ENCODE data around the gene PKP2. TPM values are rescaled to one million over a fixed set of nuclear protein-coding genes. Genes with fewer than 3 reads are reported as not detected.

The PKP2 gene
- total RNA-seq, 3 donors from 2014 or later: 28.5 to 39.2 (median 32.5) TPM

DNA sequence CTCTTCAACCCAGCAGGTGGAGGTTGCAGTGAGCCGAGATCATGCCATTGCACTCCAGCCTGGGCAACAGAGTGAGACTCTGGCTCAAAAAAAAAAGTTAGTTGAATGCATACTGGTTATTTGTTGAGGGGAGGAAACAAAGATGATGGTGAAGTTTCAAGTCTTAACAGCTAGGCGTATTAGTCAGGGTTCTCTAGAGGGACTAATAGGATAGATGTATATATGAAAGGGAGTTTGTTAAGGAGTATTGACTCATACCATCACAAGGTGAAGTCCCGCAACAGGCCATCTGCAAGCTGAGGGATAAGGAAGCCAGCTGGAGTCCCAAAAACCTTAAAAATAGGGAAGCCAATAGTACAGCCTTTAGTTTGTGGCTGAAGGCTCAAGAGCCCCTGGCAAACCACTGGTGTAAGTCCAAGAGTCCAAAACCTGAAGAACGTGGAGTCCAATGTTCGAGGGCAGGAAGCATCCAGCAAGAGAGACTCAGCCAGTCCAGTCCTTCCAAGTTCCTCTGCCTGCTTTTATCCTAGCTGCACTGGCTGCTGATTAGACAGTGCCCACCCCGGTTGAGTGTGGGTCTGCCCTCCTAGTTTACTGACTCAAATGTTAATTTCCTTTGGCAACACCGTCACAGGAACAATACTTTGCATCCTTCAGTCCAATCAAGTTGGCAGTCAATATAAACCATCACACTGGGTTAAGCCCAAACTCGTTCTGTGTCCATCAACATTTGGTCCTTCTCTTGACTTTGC is 26.1 kb upstream of the PKP2 start:
- no peak for DNase-seq (ENCODE audit: low spot score in 2 of 2)
- no peak overlapping the region for H3K4me3 ChIP-seq
- H3K4me1 ChIP-seq: no peaks in the 10 kb centered on the region
- no peaks in the 10 kb centered on the region for H3K36me3 ChIP-seq
- TF ChIP-seq POLR2A (IDR thresholded peaks at IDR 0.05) (no peak), CTCF (IDR thresholded peaks at IDR 0.05) (no peak), POLR2AphosphoS5 (IDR thresholded peaks at IDR 0.05) (no peak)
- no peaks in the 10 kb centered on the region for H3K9me3 ChIP-seq
- intact Hi-C loops (cut with DNase I; ENCODE audit: low total_unique reads): no loop called here
- H3K27ac ChIP-seq: no peak overlapping the region
- no peaks in the 10 kb centered on the region for H3K27me3 ChIP-seq

DNA sequence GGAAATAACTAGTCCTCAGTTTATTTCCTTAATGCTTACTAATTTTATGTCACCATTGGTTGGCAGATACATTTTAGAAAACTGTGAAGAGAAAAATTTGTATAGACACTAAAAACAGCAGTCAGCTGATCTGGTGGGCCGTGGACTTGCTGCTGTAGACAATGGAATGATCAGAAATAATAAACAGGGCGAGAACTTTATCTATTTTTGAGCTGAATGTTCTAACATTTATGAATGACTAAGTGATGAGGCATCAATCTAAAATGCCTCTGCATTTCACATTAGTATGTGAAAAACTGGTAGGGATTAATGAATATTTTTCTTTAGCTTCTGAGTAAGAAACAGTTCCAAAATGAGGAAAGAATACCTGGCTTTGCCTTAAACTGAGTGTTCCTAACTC is 24.8 kb upstream of the PKP2 start:
- intact Hi-C loops (cut with DNase I; ENCODE audit: low total_unique reads): no loop called here
- no peaks in the 10 kb centered on the region for H3K27me3 ChIP-seq
- no peak for TF ChIP-seq CTCF (IDR thresholded peaks at IDR 0.05)
- no peak for TF ChIP-seq POLR2A (IDR thresholded peaks at IDR 0.05)
- no peak for TF ChIP-seq POLR2AphosphoS5 (IDR thresholded peaks at IDR 0.05)

GRCh38 chr12:32920506-32921085 is 24.0 kb upstream of the PKP2 start:
- intact Hi-C loops (cut with DNase I; ENCODE audit: low total_unique reads): no loop called here

More for the DNA sequence above, 24.8 kb upstream of the PKP2 start:
- H3K36me3 ChIP-seq: no peaks in the 10 kb centered on the region
- no peak overlapping the region for H3K4me3 ChIP-seq
- no peak overlapping the region for H3K27ac ChIP-seq
- H3K9me3 ChIP-seq: no peaks in the 10 kb centered on the region
- no peaks in the 10 kb centered on the region for H3K4me1 ChIP-seq
- DNase-seq (ENCODE audit: low spot score in 2 of 2): no peak

GRCh38 chr12:32918890-32919801 is 22.6 kb upstream of the PKP2 start:
- no peak for DNase-seq (ENCODE audit: low spot score in 2 of 2)
- no peaks in the 10 kb centered on the region for H3K27me3 ChIP-seq

More at GRCh38 chr12:32920506-32921085, 24.0 kb upstream of the PKP2 start:
- DNase-seq (ENCODE audit: low spot score in 2 of 2): no peak
- no peak overlapping the region for H3K27ac ChIP-seq
- no peak overlapping the region for H3K4me3 ChIP-seq
- H3K9me3 ChIP-seq: no peaks in the 10 kb centered on the region
- TF ChIP-seq CTCF (IDR thresholded peaks at IDR 0.05) (no peak), POLR2A (IDR thresholded peaks at IDR 0.05) (no peak), POLR2AphosphoS5 (IDR thresholded peaks at IDR 0.05) (no peak)
- no peaks in the 10 kb centered on the region for H3K36me3 ChIP-seq
- H3K27me3 ChIP-seq: no peaks in the 10 kb centered on the region
- H3K4me1 ChIP-seq: no peaks in the 10 kb centered on the region

More at GRCh38 chr12:32918890-32919801, 22.6 kb upstream of the PKP2 start:
- Histone ChIP-seq H3K36me3 (no peaks in the 10 kb centered on the region), H3K9me3 (no peaks in the 10 kb centered on the region), H3K4me1 (no peaks in the 10 kb centered on the region), H3K27ac (no peak overlapping the region), H3K4me3 (no peak overlapping the region)
- intact Hi-C loops (cut with DNase I; ENCODE audit: low total_unique reads): loop anchor here (5.0 kb wide), 1 partner anchor 952 kb away; no protein-coding TSS in a partner anchor
- no peak for TF ChIP-seq POLR2AphosphoS5 (IDR thresholded peaks at IDR 0.05)
- peak in 2 of 3 donors; percentile 31 to 55 for TF ChIP-seq CTCF (IDR thresholded peaks at IDR 0.05)

All from breast epithelium (tissue), 4 donors.